Glutamatergic neuron (in vitro differentiated cells): ENCODE data around the gene KCNMB2. TPM values are rescaled to one million over a fixed set of nuclear protein-coding genes. Genes with fewer than 3 reads are reported as not detected.

ENCODE experiments used
- DNase-seq: peaks from one replicate; pipeline ENCODE4 v3.0.0; 2022
- H3K27ac Mint-ChIP-seq: one replicate; pipeline ENCODE4 v1.8.0; 2020; ENCODE audit warnings: mild to moderate bottlenecking, mixed read lengths, inconsistent platforms; ENCODE audit not compliant: unreplicated experiment
- H3K27me3 Mint-ChIP-seq: one replicate; pipeline ENCODE4 v1.8.0; 2020; ENCODE audit warnings: mild to moderate bottlenecking, moderate library complexity, mixed read lengths, inconsistent platforms; ENCODE audit not compliant: unreplicated experiment
- H3K36me3 Mint-ChIP-seq: one replicate; pipeline ENCODE4 v1.8.0; 2020; ENCODE audit warnings: mild to moderate bottlenecking, mixed read lengths, inconsistent platforms; ENCODE audit not compliant: unreplicated experiment
- H3K4me1 Mint-ChIP-seq: one replicate; pipeline ENCODE4 v1.8.0; 2020; ENCODE audit warnings: mild to moderate bottlenecking, low read depth, mixed read lengths, inconsistent platforms; ENCODE audit not compliant: unreplicated experiment
- H3K4me3 Mint-ChIP-seq: one replicate; pipeline ENCODE4 v1.8.0; 2020; ENCODE audit warnings: mild to moderate bottlenecking, mixed read lengths, inconsistent platforms; ENCODE audit not compliant: unreplicated experiment
- H3K9me3 Mint-ChIP-seq: one replicate; pipeline ENCODE4 v1.8.0; 2020; ENCODE audit warnings: mild to moderate bottlenecking, moderate library complexity, mixed read lengths, inconsistent platforms; ENCODE audit not compliant: unreplicated experiment
- CTCF ChIP-seq: fragments of 200-600 bp; sonication (generic); IDR thresholded peaks from one replicate; pipeline ENCODE4 v1.5.0; 2021; ENCODE audit not compliant: partially characterized antibody, unreplicated experiment
- total RNA-seq: library from RNA; stranded (reverse); fragmentation: NEBNext Ultra II Directional; extraction: Animal tissue kit (Norgen Biotek cat#: 25700); gene quantifications from one replicate; pipeline ENCODE4 v1.2.1, GENCODE V29; 2021; ENCODE audit not compliant: unreplicated experiment

KCNMB2 gene
- total RNA-seq, 1 donor from 2014 or later = 0.47 TPM

- Mint-ChIP-seq H3K36me3 (no peaks in the 10 kb centered on the region), H3K9me3 (peaks cover 1% of the 10 kb centered on the region), H3K27ac (no peak overlapping the region), H3K4me1 (no peaks in the 10 kb centered on the region), H3K4me3 (no peak overlapping the region), H3K27me3 (no peaks in the 10 kb centered on the region)
- TF ChIP-seq CTCF = no peak
- no peak for DNase-seq
These were observed 148.8 kb downstream of the KCNMB2 start for GRCh38 chr3:178684881-178685590.

- Mint-ChIP-seq H3K27ac (no peak overlapping the region), H3K27me3 (no peaks in the 10 kb centered on the region), H3K36me3 (no peaks in the 10 kb centered on the region), H3K4me3 (no peak overlapping the region), H3K4me1 (no peaks in the 10 kb centered on the region), H3K9me3 (peaks cover 1% of the 10 kb centered on the region)
- DNase-seq = no peak
- TF ChIP-seq CTCF = no peak
These were observed 149.3 kb downstream of the KCNMB2 start for GRCh38 chr3:178685591-178685906.

- TF ChIP-seq CTCF = no peak
- no peaks in the 10 kb centered on the region for H3K4me1 Mint-ChIP-seq
- H3K27ac Mint-ChIP-seq = no peak overlapping the region
- peaks cover 2% of the 10 kb centered on the region for H3K27me3 Mint-ChIP-seq
- H3K9me3 Mint-ChIP-seq = peaks cover 1% of the 10 kb centered on the region
- no peak for DNase-seq
- H3K36me3 Mint-ChIP-seq = no peaks in the 10 kb centered on the region
- H3K4me3 Mint-ChIP-seq = no peak overlapping the region
These were observed 150.6 kb downstream of the KCNMB2 start for GRCh38 chr3:178686826-178687225.

- H3K36me3 Mint-ChIP-seq = peaks cover 16% of the 10 kb centered on the region
- no peak overlapping the region for H3K27ac Mint-ChIP-seq
- DNase-seq = no peak
- no peak overlapping the region for H3K4me3 Mint-ChIP-seq
- no peak for TF ChIP-seq CTCF
- H3K4me1 Mint-ChIP-seq = no peaks in the 10 kb centered on the region
- H3K27me3 Mint-ChIP-seq = peaks cover 2% of the 10 kb centered on the region
- peaks cover 2% of the 10 kb centered on the region for H3K9me3 Mint-ChIP-seq
These were observed 154.3 kb downstream of the KCNMB2 start for GRCh38 chr3:178690571-178690970.

- TF ChIP-seq CTCF = no peak
- H3K4me1 Mint-ChIP-seq = no peaks in the 10 kb centered on the region
- peaks cover 3% of the 10 kb centered on the region for H3K9me3 Mint-ChIP-seq
These were observed 163.1 kb downstream of the KCNMB2 start for GRCh38 chr3:178699364-178699763.

More at GRCh38 chr3:178699364-178699763, 163.1 kb downstream of the KCNMB2 start:
- no peak overlapping the region for H3K27ac Mint-ChIP-seq
- DNase-seq = no peak
- no peak overlapping the region for H3K4me3 Mint-ChIP-seq
- H3K27me3 Mint-ChIP-seq = no peaks in the 10 kb centered on the region
- H3K36me3 Mint-ChIP-seq = peaks cover 25% of the 10 kb centered on the region
